ENCODE measurements around the gene SSTR3. TPM values are rescaled to one million over a fixed set of nuclear protein-coding genes. Genes with fewer than 3 reads are reported as not detected.
A peak's percentile ranks its signal among the peaks of the same experiment; 100 is the strongest.

Gene SSTR3
- total and polyA plus RNA-seq, 2 of the 13 experiments (the other 11 are each of a cell fraction or from before 2014, with no cell fraction given): 0.08 to 0.64 TPM

- TF ChIP-seq EED (CRISPR knock-in tag; IDR thresholded peaks at IDR 0.05) (no peak), FOXA1 (IDR thresholded peaks at IDR 0.05) (no peak), FOXA1 (CRISPR knock-in tag; IDR thresholded peaks at IDR 0.05) (no peak), CAMTA2 (CRISPR knock-in tag; IDR thresholded peaks at IDR 0.05; ENCODE audit: borderline replicate concordance) (no peak), ISL2 (CRISPR knock-in tag; IDR thresholded peaks at IDR 0.05) (no peak), NKX3-1 (CRISPR knock-in tag; IDR thresholded peaks at IDR 0.05) (no peak)
- TF ChIP-seq, protein P1, sequence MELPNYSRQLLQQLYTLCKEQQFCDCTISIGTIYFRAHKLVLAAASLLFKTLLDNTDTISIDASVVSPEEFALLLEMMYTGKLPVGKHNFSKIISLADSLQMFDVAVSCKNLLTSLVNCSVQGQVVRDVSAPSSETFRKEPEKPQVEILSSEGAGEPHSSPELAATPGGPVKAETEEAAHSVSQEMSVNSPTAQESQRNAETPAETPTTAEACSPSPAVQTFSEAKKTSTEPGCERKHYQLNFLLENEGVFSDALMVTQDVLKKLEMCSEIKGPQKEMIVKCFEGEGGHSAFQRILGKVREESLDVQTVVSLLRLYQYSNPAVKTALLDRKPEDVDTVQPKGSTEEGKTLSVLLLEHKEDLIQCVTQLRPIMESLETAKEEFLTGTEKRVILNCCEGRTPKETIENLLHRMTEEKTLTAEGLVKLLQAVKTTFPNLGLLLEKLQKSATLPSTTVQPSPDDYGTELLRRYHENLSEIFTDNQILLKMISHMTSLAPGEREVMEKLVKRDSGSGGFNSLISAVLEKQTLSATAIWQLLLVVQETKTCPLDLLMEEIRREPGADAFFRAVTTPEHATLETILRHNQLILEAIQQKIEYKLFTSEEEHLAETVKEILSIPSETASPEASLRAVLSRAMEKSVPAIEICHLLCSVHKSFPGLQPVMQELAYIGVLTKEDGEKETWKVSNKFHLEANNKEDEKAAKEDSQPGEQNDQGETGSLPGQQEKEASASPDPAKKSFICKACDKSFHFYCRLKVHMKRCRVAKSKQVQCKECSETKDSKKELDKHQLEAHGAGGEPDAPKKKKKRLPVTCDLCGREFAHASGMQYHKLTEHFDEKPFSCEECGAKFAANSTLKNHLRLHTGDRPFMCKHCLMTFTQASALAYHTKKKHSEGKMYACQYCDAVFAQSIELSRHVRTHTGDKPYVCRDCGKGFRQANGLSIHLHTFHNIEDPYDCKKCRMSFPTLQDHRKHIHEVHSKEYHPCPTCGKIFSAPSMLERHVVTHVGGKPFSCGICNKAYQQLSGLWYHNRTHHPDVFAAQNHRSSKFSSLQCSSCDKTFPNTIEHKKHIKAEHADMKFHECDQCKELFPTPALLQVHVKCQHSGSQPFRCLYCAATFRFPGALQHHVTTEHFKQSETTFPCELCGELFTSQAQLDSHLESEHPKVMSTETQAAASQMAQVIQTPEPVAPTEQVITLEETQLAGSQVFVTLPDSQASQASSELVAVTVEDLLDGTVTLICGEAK (IDR thresholded peaks at IDR 0.05): no peak
- TF ChIP-seq, protein P1 (CRISPR knock-in tag; IDR thresholded peaks at IDR 0.05): 0 out of 2 replicates have a peak, but pooled peaks have one; percentile 7
- TF ChIP-seq, protein P2, sequence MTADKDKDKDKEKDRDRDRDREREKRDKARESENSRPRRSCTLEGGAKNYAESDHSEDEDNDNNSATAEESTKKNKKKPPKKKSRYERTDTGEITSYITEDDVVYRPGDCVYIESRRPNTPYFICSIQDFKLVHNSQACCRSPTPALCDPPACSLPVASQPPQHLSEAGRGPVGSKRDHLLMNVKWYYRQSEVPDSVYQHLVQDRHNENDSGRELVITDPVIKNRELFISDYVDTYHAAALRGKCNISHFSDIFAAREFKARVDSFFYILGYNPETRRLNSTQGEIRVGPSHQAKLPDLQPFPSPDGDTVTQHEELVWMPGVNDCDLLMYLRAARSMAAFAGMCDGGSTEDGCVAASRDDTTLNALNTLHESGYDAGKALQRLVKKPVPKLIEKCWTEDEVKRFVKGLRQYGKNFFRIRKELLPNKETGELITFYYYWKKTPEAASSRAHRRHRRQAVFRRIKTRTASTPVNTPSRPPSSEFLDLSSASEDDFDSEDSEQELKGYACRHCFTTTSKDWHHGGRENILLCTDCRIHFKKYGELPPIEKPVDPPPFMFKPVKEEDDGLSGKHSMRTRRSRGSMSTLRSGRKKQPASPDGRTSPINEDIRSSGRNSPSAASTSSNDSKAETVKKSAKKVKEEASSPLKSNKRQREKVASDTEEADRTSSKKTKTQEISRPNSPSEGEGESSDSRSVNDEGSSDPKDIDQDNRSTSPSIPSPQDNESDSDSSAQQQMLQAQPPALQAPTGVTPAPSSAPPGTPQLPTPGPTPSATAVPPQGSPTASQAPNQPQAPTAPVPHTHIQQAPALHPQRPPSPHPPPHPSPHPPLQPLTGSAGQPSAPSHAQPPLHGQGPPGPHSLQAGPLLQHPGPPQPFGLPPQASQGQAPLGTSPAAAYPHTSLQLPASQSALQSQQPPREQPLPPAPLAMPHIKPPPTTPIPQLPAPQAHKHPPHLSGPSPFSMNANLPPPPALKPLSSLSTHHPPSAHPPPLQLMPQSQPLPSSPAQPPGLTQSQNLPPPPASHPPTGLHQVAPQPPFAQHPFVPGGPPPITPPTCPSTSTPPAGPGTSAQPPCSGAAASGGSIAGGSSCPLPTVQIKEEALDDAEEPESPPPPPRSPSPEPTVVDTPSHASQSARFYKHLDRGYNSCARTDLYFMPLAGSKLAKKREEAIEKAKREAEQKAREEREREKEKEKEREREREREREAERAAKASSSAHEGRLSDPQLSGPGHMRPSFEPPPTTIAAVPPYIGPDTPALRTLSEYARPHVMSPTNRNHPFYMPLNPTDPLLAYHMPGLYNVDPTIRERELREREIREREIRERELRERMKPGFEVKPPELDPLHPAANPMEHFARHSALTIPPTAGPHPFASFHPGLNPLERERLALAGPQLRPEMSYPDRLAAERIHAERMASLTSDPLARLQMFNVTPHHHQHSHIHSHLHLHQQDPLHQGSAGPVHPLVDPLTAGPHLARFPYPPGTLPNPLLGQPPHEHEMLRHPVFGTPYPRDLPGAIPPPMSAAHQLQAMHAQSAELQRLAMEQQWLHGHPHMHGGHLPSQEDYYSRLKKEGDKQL (CRISPR knock-in tag; IDR thresholded peaks at IDR 0.05; ENCODE audit: low read depth): no peak
- TF ChIP-seq, protein P3, sequence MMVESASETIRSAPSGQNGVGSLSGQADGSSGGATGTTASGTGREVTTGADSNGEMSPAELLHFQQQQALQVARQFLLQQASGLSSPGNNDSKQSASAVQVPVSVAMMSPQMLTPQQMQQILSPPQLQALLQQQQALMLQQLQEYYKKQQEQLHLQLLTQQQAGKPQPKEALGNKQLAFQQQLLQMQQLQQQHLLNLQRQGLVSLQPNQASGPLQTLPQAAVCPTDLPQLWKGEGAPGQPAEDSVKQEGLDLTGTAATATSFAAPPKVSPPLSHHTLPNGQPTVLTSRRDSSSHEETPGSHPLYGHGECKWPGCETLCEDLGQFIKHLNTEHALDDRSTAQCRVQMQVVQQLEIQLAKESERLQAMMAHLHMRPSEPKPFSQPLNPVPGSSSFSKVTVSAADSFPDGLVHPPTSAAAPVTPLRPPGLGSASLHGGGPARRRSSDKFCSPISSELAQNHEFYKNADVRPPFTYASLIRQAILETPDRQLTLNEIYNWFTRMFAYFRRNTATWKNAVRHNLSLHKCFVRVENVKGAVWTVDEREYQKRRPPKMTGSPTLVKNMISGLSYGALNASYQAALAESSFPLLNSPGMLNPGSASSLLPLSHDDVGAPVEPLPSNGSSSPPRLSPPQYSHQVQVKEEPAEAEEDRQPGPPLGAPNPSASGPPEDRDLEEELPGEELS (CRISPR knock-in tag; IDR thresholded peaks at IDR 0.05): no peak
Measured at GRCh38 chr22:37166675-37167066, 45.6 kb downstream of the SSTR3 start (continued).
